Cardiac muscle cell (in vitro differentiated cells and primary cell): ENCODE data around the gene ACVRL1. TPM values are rescaled to one million over a fixed set of nuclear protein-coding genes. Genes with fewer than 3 reads are reported as not detected.

Experiments used
- DNase-seq, 2 donors: peaks; one replicate each; pipeline versions ENCODE4 v3.0.0 to v3.0.0-alpha.2; 2010 to 2017; ENCODE audit warnings: low read depth in 1 of 2, low spot score in 1 of 2
- H3K27ac ChIP-seq: fragments of 200-600 bp; sonication (generic); 2 replicates; pipeline ENCODE4 v1.5.1; 2016
- H3K27me3 ChIP-seq: fragments of 200-600 bp; sonication (generic); 2 replicates; pipeline ENCODE4 v1.6.0; 2016; ENCODE audit warnings: control low read depth
- H3K36me3 ChIP-seq: fragments of 200-600 bp; sonication (generic); 2 replicates; pipeline ENCODE4 v1.5.1; 2016; ENCODE audit warnings: control low read depth
- H3K4me1 ChIP-seq: fragments of 200-600 bp; sonication (generic); 2 replicates; pipeline ENCODE4 v1.8.1; 2017; ENCODE audit warnings: low read depth, mild to moderate bottlenecking, mixed run types
- H3K4me3 ChIP-seq: fragments of 200-600 bp; sonication (generic); 2 replicates; pipeline ENCODE4 v1.5.1; 2016; ENCODE audit warnings: mild to moderate bottlenecking
- H3K9me3 ChIP-seq: fragments of 200-600 bp; sonication (generic); 2 replicates; pipeline ENCODE4 v1.5.1; 2017; ENCODE audit warnings: low read depth, mild to moderate bottlenecking, control low read depth
- polyA plus RNA-seq: library from polyadenylated mRNA; unstranded; fragments of >200 nt; fragmentation: Nextera tagmentation; extraction: Ambion mirVana; gene quantifications from 2 replicates; pipeline ENCODE4 v1.2.1, GENCODE V29; 2016
- total RNA-seq: library from RNA; depleted of rRNA; stranded (reverse); fragments of >200 nt; gene quantifications from 2 replicates; pipeline ENCODE4 v1.2.3, GENCODE V29; 2016
- TF ChIP-seq, protein P1 (sequence below): IDR thresholded peaks from 2 replicates; pipeline ENCODE4 v1.5.1; 2012; ENCODE audit warnings: low read depth, mild to moderate bottlenecking, low read length

Gene ACVRL1
- total and polyA plus RNA-seq, 2 experiments from 2014 or later, result 5.5 TPM; not detected in 1

DNA sequence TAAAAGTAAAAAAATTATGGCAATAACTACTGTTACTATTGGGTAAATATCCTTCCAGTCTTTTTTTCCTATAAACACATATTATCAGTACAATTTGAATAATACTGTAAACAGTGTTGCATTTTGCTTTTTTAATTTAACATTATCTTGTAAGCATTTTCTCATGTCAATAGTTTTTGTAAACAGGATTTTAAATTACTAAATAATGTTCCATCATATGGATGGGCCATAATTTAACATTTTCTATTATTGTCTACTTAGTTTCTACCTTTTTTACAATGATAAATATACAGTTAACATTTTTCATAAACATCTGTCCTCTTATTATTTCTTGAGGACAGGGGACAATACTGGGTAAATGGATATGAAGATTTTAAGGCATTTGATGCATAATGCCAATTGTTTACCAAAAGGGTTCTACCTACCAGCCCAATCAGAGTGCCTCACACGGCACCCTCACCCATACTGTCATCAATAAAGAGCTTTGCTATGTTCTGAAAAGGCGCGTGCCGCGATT is 43.4 kb downstream of the ACVRL1 start:
- Histone ChIP-seq H3K9me3 (no peaks in the 10 kb centered on the region), H3K27me3 (no peaks in the 10 kb centered on the region), H3K27ac (no peak overlapping the region), H3K4me3 (peak overlapping the region; percentile 33), H3K36me3 (no peaks in the 10 kb centered on the region), H3K4me1 (peaks cover 31% of the 10 kb centered on the region)
- no peak for DNase-seq
- TF ChIP-seq, protein P1, sequence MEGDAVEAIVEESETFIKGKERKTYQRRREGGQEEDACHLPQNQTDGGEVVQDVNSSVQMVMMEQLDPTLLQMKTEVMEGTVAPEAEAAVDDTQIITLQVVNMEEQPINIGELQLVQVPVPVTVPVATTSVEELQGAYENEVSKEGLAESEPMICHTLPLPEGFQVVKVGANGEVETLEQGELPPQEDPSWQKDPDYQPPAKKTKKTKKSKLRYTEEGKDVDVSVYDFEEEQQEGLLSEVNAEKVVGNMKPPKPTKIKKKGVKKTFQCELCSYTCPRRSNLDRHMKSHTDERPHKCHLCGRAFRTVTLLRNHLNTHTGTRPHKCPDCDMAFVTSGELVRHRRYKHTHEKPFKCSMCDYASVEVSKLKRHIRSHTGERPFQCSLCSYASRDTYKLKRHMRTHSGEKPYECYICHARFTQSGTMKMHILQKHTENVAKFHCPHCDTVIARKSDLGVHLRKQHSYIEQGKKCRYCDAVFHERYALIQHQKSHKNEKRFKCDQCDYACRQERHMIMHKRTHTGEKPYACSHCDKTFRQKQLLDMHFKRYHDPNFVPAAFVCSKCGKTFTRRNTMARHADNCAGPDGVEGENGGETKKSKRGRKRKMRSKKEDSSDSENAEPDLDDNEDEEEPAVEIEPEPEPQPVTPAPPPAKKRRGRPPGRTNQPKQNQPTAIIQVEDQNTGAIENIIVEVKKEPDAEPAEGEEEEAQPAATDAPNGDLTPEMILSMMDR, result no peak

DNA sequence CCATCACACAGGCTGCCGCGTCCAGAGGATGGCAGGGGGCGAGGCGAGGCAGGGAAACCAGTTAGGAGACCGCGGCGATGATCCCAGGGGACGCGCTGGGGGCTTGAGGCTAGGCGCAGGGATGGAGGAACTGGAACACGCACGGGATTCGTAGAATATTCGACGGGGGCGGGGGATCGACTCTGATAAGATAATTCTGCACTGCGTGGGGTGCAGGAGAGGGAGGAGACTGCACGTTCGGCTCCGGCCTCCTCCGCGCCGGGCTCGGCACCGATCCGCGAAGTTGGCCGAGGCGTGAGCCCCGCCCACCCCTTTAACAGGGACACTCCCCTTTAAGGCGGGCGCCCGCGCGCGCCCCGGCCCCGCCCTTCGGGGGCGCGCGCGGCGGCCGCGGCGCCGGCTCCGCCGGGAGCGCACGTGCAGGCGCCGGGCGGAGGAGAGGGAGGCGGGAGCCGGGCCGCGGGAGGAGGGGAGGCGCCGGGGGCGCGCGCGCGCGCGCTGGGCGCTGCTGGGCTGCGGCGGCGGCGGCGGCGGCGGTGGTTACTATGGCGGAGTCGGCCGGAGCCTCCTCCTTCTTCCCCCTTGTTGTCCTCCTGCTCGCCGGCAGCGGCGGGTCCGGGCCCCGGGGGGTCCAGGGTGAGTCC is 44.0 kb downstream of the ACVRL1 start, which contains the start of gene ACVR1B:
ACVR1B (plus strand) TSS at position 501 of the 644 bp plus-strand sequence; CDS start at position 546, 45 bp downstream.
- peak; percentile 95 to 97 for DNase-seq

DNA sequence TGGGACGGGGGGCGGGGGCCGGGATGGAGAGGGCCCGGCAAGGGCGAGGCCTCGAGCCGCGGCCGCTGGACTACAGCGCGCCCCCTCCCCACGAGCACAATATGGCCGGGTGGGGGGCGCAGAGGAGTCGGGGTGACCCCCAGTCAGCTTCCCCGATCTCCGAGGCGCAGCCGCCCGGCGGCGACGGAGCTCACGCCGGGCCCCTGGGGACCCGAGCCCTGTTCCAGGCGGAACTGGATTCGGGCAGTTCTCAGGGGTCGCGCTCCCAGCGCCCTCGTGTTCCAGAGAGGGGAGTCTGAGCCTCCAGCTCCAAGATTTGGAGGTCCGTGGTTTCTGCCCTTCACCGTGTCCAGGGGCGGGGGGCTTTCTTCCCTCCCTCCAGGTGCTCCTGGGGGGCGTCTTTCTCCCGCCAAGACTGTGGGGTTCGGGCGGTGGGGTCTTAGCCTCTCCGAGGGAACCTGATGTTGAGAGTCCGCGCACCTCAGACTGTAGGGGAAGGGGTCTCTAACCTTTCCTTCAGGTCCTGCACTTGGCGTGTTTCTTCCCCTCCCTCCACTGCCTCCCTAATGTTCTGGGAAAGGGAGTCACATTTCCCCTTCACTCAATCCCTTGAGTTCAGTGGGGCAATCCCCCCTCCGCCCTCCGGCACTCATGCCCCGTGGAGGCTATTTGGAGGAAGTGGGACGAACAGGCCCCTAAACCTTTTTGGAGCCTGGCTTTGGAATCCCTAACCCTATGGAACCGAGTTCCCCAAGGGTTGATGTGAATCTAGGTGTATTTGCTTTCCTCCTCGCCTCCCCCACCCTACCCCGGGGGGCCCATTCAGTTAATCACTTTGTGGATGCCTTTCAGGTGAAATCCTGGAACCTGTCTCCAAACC is 44.8 kb downstream of the ACVRL1 start:
- TF ChIP-seq, protein P1, result no peak
- no peaks in the 10 kb centered on the region for H3K36me3 ChIP-seq
- no peaks in the 10 kb centered on the region for H3K27me3 ChIP-seq
- DNase-seq, result peak in 1 of 2 donors; percentile 36
- H3K9me3 ChIP-seq, result no peaks in the 10 kb centered on the region
- peak overlapping the region; percentile 70 for H3K27ac ChIP-seq
- H3K4me1 ChIP-seq, result peaks cover 40% of the 10 kb centered on the region
- peak overlapping the region; percentile 96 for H3K4me3 ChIP-seq

More for the DNA sequence above, 44.0 kb downstream of the ACVRL1 start, which contains the start of gene ACVR1B:
- H3K27me3 ChIP-seq, result no peaks in the 10 kb centered on the region
- H3K9me3 ChIP-seq, result no peaks in the 10 kb centered on the region
- peak within 1 kb of the TSS; percentile 96 for H3K4me3 ChIP-seq
- H3K36me3 ChIP-seq, result no peaks in the 10 kb centered on the region
- peak within 1 kb of the TSS; percentile 70 for H3K27ac ChIP-seq
- peaks cover 37% of the 10 kb centered on the region for H3K4me1 ChIP-seq
- TF ChIP-seq, protein P1, result no peak

DNA sequence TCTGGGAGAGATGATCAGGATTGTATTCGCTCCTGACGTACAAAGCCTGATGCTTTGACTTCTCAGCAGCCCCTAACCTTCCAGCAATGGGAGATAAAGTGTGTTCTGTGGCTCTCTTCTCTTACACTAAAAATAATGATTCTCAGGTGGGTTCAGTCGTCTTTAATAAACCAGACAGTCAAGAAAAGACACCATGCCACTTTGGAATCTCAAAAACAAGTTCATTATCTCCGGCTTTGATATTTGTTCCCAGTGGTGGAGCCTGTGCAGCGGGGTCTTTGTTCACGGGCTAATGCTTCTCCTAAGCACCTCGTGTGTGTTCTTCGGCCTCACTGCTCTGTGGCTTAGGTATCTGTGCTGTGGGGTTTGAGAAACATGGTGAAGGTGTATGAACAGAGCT is 45.8 kb downstream of the ACVRL1 start:
- H3K4me3 ChIP-seq, result peak overlapping the region; percentile 96
- no peaks in the 10 kb centered on the region for H3K36me3 ChIP-seq
- H3K9me3 ChIP-seq, result no peaks in the 10 kb centered on the region
- peak overlapping the region; percentile 70 for H3K27ac ChIP-seq
- H3K4me1 ChIP-seq, result peaks cover 46% of the 10 kb centered on the region
- no peaks in the 10 kb centered on the region for H3K27me3 ChIP-seq
- DNase-seq, result no peak
- TF ChIP-seq, protein P1, result no peak

DNA sequence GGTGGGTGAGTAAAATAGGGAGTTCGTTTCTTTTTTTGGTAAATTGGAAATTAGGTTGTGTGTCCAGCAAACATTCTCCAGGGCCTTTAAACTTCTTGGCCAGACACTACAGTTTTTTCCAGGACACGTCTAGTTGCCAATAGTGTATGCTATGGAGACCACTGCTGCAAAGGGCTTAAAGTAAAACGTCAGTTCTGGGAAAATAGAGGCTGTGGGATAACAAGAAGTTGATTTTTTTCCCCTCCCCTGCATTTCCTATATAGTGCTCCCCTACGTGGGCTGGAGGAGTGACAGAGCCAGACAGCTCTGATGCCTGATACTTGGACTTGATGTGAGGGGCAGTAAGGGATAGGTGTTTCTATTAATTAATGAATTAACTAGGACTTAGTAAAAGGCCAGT is 46.6 kb downstream of the ACVRL1 start:
- Histone ChIP-seq H3K4me1 (peaks cover 46% of the 10 kb centered on the region), H3K4me3 (peak overlapping the region; percentile 96), H3K9me3 (no peaks in the 10 kb centered on the region), H3K36me3 (no peaks in the 10 kb centered on the region), H3K27ac (peak overlapping the region; percentile 70), H3K27me3 (no peaks in the 10 kb centered on the region)
- DNase-seq, result no peak
- TF ChIP-seq, protein P1, result no peak
